Cardiac muscle cell (in vitro differentiated cells and primary cell): ENCODE data around the gene STAB2. TPM values are rescaled to one million over a fixed set of nuclear protein-coding genes. Genes with fewer than 3 reads are reported as not detected.

Experiments used
- DNase-seq, 2 donors: peaks; one replicate each; pipeline versions ENCODE4 v3.0.0 to v3.0.0-alpha.2; 2010 to 2017; ENCODE audit warnings: low read depth in 1 of 2, low spot score in 1 of 2
- H3K27ac ChIP-seq: fragments of 200-600 bp; sonication (generic); 2 replicates; pipeline ENCODE4 v1.5.1; 2016
- H3K27me3 ChIP-seq: fragments of 200-600 bp; sonication (generic); 2 replicates; pipeline ENCODE4 v1.6.0; 2016; ENCODE audit warnings: control low read depth
- H3K36me3 ChIP-seq: fragments of 200-600 bp; sonication (generic); 2 replicates; pipeline ENCODE4 v1.5.1; 2016; ENCODE audit warnings: control low read depth
- H3K4me1 ChIP-seq: fragments of 200-600 bp; sonication (generic); 2 replicates; pipeline ENCODE4 v1.8.1; 2017; ENCODE audit warnings: low read depth, mild to moderate bottlenecking, mixed run types
- H3K4me3 ChIP-seq: fragments of 200-600 bp; sonication (generic); 2 replicates; pipeline ENCODE4 v1.5.1; 2016; ENCODE audit warnings: mild to moderate bottlenecking
- H3K9me3 ChIP-seq: fragments of 200-600 bp; sonication (generic); 2 replicates; pipeline ENCODE4 v1.5.1; 2017; ENCODE audit warnings: low read depth, mild to moderate bottlenecking, control low read depth
- CTCF ChIP-seq: IDR thresholded peaks from 2 replicates; pipeline ENCODE4 v1.5.1; 2012; ENCODE audit warnings: low read depth, mild to moderate bottlenecking, low read length
- polyA plus RNA-seq: library from polyadenylated mRNA; unstranded; fragments of >200 nt; fragmentation: Nextera tagmentation; extraction: Ambion mirVana; gene quantifications from 2 replicates; pipeline ENCODE4 v1.2.1, GENCODE V29; 2016
- total RNA-seq: library from RNA; depleted of rRNA; stranded (reverse); fragments of >200 nt; gene quantifications from 2 replicates; pipeline ENCODE4 v1.2.3, GENCODE V29; 2016

The STAB2 gene
- total and polyA plus RNA-seq, 2 experiments from 2014 or later, result 0.03 TPM; not detected in 1

- H3K27ac ChIP-seq, result no peak overlapping the region
Measured at GRCh38 chr12:103769240-103769945, 182.3 kb downstream of the STAB2 start.

GRCh38 chr12:103771466-103771865 is 184.4 kb downstream of the STAB2 start:
- Histone ChIP-seq H3K9me3 (no peaks in the 10 kb centered on the region), H3K27ac (no peak overlapping the region), H3K4me3 (no peak overlapping the region), H3K36me3 (no peaks in the 10 kb centered on the region), H3K4me1 (no peaks in the 10 kb centered on the region), H3K27me3 (no peaks in the 10 kb centered on the region)
- DNase-seq, result peak; percentile 65 to 70
- peak; percentile 69 for TF ChIP-seq CTCF

More at GRCh38 chr12:103769240-103769945, 182.3 kb downstream of the STAB2 start:
- no peak for TF ChIP-seq CTCF
- H3K27me3 ChIP-seq, result no peaks in the 10 kb centered on the region
- no peak for DNase-seq
- no peak overlapping the region for H3K4me3 ChIP-seq
- H3K36me3 ChIP-seq, result no peaks in the 10 kb centered on the region
- H3K9me3 ChIP-seq, result no peaks in the 10 kb centered on the region
- H3K4me1 ChIP-seq, result no peaks in the 10 kb centered on the region

DNA sequence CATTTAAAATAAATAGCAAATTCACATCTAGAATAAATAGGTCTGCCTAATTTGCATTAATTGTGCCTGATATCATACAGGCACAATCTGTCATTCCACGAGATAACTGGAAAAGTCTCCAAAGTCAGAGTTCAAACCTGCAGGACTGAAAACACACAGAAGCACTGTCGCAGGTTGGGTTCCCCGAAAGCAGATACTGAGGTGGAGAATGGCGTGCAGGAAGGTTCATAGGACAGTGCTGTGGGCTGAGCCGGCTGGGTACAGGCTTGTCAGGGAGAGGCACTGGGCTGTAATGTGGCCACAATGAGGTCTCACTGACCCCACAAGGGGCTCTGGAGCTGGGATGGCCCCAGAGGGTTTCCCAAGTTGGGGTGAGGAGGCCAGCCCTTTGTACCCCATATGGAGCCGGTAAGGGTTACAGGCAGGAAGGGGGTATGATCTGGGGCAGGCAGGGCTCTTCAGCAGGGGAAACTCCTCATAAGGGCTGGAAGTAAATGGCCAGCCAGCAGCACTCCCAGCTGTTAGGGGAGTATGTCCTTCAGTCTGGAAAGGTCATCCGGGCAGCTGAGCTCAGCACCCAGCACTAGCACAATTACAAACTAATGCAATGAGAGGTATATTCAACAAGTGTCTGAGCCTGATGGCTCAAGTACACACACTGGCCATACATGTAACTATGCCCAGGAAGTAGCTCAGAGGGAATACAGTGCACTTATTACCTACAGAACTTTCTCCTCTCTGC is 185.5 kb downstream of the STAB2 start:
- DNase-seq, result peak in 1 of 2 donors; percentile 36
- H3K27me3 ChIP-seq, result no peaks in the 10 kb centered on the region
- H3K36me3 ChIP-seq, result no peaks in the 10 kb centered on the region
- no peak overlapping the region for H3K27ac ChIP-seq
- H3K9me3 ChIP-seq, result no peaks in the 10 kb centered on the region
- TF ChIP-seq CTCF, result no peak
- no peak overlapping the region for H3K4me3 ChIP-seq
- H3K4me1 ChIP-seq, result no peaks in the 10 kb centered on the region

- peak in 1 of 2 donors; percentile 31 for DNase-seq
Measured at GRCh38 chr12:103773109-103773910, 186.2 kb downstream of the STAB2 start.

More at GRCh38 chr12:103773109-103773910, 186.2 kb downstream of the STAB2 start:
- Histone ChIP-seq H3K4me1 (no peaks in the 10 kb centered on the region), H3K36me3 (no peaks in the 10 kb centered on the region), H3K4me3 (no peak overlapping the region), H3K9me3 (no peaks in the 10 kb centered on the region), H3K27ac (no peak overlapping the region), H3K27me3 (no peaks in the 10 kb centered on the region)
- TF ChIP-seq CTCF, result no peak
